HepG2 (cell line): Measurements from ENCODE around the gene WDR7.

Experiments used
- ATF5 ChIP-seq: sonication (generic); formaldehyde crosslinking; IDR thresholded peaks from 2 replicates; pipeline ENCODE4 v1.4.0; 2020; ENCODE audit warnings: mild to moderate bottlenecking, low read depth, missing genetic modification reagents
- CTCF ChIP-seq: sonication (generic); formaldehyde crosslinking; IDR thresholded peaks from 2 replicates; pipeline ENCODE4 v1.5.0; 2020; ENCODE audit warnings: mild to moderate bottlenecking, missing genetic modification reagents, moderate library complexity
- PHF8 ChIP-seq: sonication (generic); formaldehyde crosslinking; IDR thresholded peaks from 2 replicates; pipeline ENCODE4 v1.5.0; 2020; ENCODE audit warnings: missing genetic modification reagents
- POLR2A ChIP-seq, 2 experiments: IDR thresholded peaks; 2 replicates each; pipeline ENCODE4 v1.6.1; 2011; ENCODE audit warnings: low read depth in 2 of 2, low read length in 2 of 2, mild to moderate bottlenecking in 1 of 2, moderate library complexity in 1 of 2; ENCODE audit not compliant: insufficient read depth in 1 of 2
- POLR2AphosphoS5 ChIP-seq: IDR thresholded peaks from 2 replicates; pipeline ENCODE4 v1.6.1; 2012; ENCODE audit warnings: low read depth, low read length
- REST ChIP-seq, 2 experiments: IDR thresholded peaks; 2 replicates each; pipeline ENCODE4 v1.6.1; 2011 to 2012; ENCODE audit warnings: low read length in 2 of 2, borderline replicate concordance in 1 of 2, low read depth in 1 of 2, mild to moderate bottlenecking in 1 of 2, moderate library complexity in 1 of 2
- ZBTB37 ChIP-seq: sonication (generic); formaldehyde crosslinking; IDR thresholded peaks from 2 replicates; pipeline ENCODE4 v1.4.0; 2020; ENCODE audit warnings: mild to moderate bottlenecking, missing genetic modification reagents
- ZNF17 ChIP-seq: sonication (generic); formaldehyde crosslinking; IDR thresholded peaks from 2 replicates; pipeline ENCODE4 v1.5.0; 2020; ENCODE audit warnings: mild to moderate bottlenecking, missing genetic modification reagents
- ZNF768 ChIP-seq: sonication (generic); formaldehyde crosslinking; IDR thresholded peaks from 2 replicates; pipeline ENCODE4 v1.4.0; 2020; ENCODE audit warnings: missing genetic modification reagents

GRCh38 chr18:56861244-56861643, 210.1 kb downstream of the WDR7 start:
- TF ChIP-seq CTCF, result no peak
- no peak for TF ChIP-seq POLR2A (IDR thresholded peaks at IDR 0.05; ENCODE audit: insufficient read depth in 1 of 2, low read depth in 2 of 2, low read length in 2 of 2)
- no peak for TF ChIP-seq PHF8
- no peak for TF ChIP-seq ATF5 (CRISPR knock-in tag)
- TF ChIP-seq ZBTB37 (CRISPR knock-in tag), result no peak
- no peak for TF ChIP-seq ZNF768 (CRISPR knock-in tag)
- no peak for TF ChIP-seq POLR2AphosphoS5
- TF ChIP-seq ZNF17 (CRISPR knock-in tag), result no peak
- TF ChIP-seq REST (IDR thresholded peaks at IDR 0.05; ENCODE audit: borderline replicate concordance in 1 of 2, low read depth in 1 of 2, low read length in 2 of 2), result no peak
